Measurements from ENCODE around the gene KCTD10. TPM values are rescaled to one million over a fixed set of nuclear protein-coding genes. Genes with fewer than 3 reads are reported as not detected.

The KCTD10 gene
- total RNA-seq, 2 donors from 2014 or later, result 34.4 to 55.9 TPM

DNA sequence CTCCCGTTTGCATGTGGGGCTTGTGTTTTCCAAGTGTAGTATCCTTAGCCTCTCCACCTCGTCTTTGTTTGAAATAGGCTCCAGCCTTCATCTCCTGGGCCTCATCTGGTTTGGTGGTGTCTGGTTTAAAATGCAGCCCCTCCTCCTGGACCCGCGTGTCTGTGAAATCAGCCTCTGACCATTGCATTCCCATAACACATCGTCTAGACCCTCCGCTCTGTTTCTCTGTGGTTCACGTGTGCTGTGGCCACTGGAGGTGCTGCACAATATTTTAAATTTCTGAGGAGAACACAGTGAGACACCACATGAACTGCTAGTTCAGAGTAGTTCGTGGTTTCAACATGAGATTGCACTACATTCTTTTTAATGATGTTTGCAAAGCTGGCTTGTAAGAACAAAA, 36.0 kb upstream of the KCTD10 start:
- Histone ChIP-seq H3K9me3 (no peaks in the 10 kb centered on the region), H3K27ac (no peak overlapping the region), H3K4me1 (peaks cover 0 to 6% of the 10 kb centered on the region in 2 donors), H3K36me3 (peaks cover 90% of the 10 kb centered on the region), H3K4me3 (no peak overlapping the region), H3K27me3 (no peaks in the 10 kb centered on the region)
- TF ChIP-seq, protein P1, sequence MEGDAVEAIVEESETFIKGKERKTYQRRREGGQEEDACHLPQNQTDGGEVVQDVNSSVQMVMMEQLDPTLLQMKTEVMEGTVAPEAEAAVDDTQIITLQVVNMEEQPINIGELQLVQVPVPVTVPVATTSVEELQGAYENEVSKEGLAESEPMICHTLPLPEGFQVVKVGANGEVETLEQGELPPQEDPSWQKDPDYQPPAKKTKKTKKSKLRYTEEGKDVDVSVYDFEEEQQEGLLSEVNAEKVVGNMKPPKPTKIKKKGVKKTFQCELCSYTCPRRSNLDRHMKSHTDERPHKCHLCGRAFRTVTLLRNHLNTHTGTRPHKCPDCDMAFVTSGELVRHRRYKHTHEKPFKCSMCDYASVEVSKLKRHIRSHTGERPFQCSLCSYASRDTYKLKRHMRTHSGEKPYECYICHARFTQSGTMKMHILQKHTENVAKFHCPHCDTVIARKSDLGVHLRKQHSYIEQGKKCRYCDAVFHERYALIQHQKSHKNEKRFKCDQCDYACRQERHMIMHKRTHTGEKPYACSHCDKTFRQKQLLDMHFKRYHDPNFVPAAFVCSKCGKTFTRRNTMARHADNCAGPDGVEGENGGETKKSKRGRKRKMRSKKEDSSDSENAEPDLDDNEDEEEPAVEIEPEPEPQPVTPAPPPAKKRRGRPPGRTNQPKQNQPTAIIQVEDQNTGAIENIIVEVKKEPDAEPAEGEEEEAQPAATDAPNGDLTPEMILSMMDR (IDR thresholded peaks at IDR 0.05), result no peak
- DNase-seq (ENCODE audit: low spot score), result no peak

DNA sequence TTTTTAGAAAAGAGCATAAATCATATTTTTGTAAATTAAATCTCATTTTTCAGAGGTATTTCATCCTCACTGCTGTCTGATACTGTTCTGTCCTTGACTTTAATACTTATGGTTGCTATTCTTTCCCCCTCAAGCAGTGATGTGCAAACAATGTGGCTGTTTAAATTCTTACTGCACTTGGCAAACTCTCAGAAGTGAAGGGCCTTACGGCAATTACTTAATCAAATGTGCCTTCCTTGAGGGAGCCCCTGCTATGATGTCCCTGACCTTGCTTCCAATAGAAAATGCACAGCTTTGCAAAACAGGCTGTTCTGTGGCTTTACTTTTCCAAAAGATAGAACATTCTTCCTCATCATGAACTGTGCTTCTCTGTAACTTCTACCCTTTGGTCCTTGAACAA, 35.5 kb upstream of the KCTD10 start:
- TF ChIP-seq, protein P1 (IDR thresholded peaks at IDR 0.05), result no peak
- Histone ChIP-seq H3K4me3 (no peak overlapping the region), H3K27ac (no peak overlapping the region), H3K27me3 (no peaks in the 10 kb centered on the region), H3K9me3 (no peaks in the 10 kb centered on the region), H3K4me1 (peaks cover 0 to 1% of the 10 kb centered on the region in 2 donors), H3K36me3 (peaks cover 90% of the 10 kb centered on the region)
- DNase-seq (ENCODE audit: low spot score), result no peak

DNA sequence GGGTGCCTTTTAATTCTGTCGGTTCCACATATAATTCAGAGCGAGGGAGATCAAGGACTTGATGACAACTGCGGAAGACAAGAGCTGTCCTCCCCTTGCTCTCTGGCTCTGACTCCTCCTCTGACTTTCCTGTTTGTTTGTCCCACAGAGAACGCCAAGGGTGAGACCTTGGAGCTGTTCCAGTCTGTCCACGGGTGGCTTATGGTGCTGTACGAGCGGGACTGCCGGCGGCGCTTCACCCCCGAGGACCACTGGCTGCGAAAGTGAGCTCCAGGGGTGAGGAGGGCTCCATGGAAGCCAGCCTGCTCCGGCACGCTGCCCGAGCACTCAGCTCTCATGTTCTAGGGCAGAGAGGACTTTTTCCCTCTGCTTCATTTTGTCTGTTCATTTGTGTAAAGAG, 33.1 kb upstream of the KCTD10 start:
- H3K4me3 ChIP-seq, result no peak overlapping the region
- DNase-seq (ENCODE audit: low spot score), result no peak
- TF ChIP-seq, protein P1 (IDR thresholded peaks at IDR 0.05), result no peak
- peaks cover 93% of the 10 kb centered on the region for H3K36me3 ChIP-seq
- no peaks in the 10 kb centered on the region for H3K4me1 ChIP-seq
- H3K9me3 ChIP-seq, result no peaks in the 10 kb centered on the region
- H3K27ac ChIP-seq, result peak overlapping the region in 1 of 2 donors; percentile 70
- H3K27me3 ChIP-seq, result no peaks in the 10 kb centered on the region

DNA sequence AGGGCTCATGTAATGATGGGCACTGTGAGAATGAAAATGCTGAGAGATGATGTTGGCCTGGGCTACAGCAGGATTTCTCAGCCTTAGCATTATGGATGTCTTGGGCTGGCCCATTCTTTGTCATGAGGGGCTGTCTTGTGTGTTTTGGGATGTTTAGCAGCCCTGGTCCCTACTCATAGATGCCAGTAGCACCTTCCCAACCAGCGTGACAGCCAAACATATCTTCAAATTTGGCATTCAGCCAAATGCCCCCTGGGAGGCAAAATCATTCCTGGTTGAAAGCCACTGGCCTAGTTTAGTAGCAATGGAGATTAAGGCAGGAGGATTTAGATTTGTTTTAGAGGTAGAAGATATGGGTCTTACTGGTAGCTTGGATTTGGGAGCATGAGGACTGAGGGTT, 27.0 kb upstream of the KCTD10 start:
- no peaks in the 10 kb centered on the region for H3K9me3 ChIP-seq
- DNase-seq (ENCODE audit: low spot score), result no peak
- H3K27me3 ChIP-seq, result no peaks in the 10 kb centered on the region
- no peak overlapping the region for H3K4me3 ChIP-seq
- H3K36me3 ChIP-seq, result peaks cover 99% of the 10 kb centered on the region
- H3K4me1 ChIP-seq, result no peaks in the 10 kb centered on the region
- TF ChIP-seq, protein P1 (IDR thresholded peaks at IDR 0.05), result no peak
- H3K27ac ChIP-seq, result no peak overlapping the region

DNA sequence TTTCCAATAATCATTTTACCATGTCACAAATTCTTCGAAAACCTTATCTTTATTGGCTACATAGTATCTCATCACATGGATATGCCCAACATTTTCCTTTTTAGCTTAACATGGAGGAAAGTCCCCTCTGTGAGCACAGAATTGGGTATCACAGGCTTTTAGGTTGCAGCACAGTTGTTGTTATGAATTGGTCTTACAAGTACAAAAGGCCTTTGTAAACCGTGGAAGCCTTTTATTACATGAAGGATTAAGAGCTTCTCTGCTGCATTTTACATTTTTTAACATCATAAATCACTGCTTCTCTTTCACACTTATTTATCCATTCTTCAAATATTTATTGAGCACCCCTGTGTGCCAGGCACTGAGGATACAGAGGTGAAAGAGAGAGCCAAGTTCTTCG, 26.5 kb upstream of the KCTD10 start:
- Histone ChIP-seq H3K4me1 (no peaks in the 10 kb centered on the region), H3K27me3 (no peaks in the 10 kb centered on the region), H3K27ac (no peak overlapping the region), H3K36me3 (peaks cover 99% of the 10 kb centered on the region), H3K4me3 (no peak overlapping the region), H3K9me3 (no peaks in the 10 kb centered on the region)
- no peak for DNase-seq (ENCODE audit: low spot score)
- TF ChIP-seq, protein P1 (IDR thresholded peaks at IDR 0.05), result no peak

DNA sequence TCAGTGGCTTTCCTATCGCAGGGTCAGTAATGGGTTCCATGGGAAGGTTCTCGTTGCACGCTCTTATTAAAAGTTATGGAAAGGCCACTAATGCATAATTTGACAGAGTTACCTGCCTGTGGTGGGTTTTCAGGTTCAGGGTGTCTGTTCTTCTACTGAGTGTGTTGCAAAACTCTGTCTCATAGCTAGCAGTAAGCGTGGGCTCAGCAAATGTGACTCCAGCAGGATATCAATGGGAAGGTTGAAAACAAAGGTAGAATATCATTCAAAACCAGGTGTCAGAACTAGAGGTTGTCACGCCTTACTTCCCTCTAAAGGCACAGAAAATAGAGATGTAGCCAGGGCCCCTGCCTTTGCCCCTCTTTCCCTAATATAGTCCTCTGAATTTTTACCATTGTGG, 25.2 kb upstream of the KCTD10 start:
- TF ChIP-seq, protein P1 (IDR thresholded peaks at IDR 0.05), result no peak
- no peak for DNase-seq (ENCODE audit: low spot score)
- Histone ChIP-seq H3K4me1 (no peaks in the 10 kb centered on the region), H3K27ac (no peak overlapping the region), H3K9me3 (no peaks in the 10 kb centered on the region), H3K27me3 (no peaks in the 10 kb centered on the region), H3K4me3 (no peak overlapping the region), H3K36me3 (peaks cover 99% of the 10 kb centered on the region)

Measured in right atrium auricular region (tissue), 2 donors.